ENCODE measurements around the gene VMA21. TPM values are rescaled to one million over a fixed set of nuclear protein-coding genes. Genes with fewer than 3 reads are reported as not detected.

The VMA21 gene
- total RNA-seq, 1 donor from 2014 or later: 47.3 TPM

Other genes starting within 250 kb of the VMA21 start
- not detected in 2 replicates for gene GPR50, start 220.6 kb upstream of the VMA21 start, total RNA-seq
- gene PASD1, start 166.5 kb downstream of the VMA21 start, total RNA-seq: not detected in 2 replicates

All from renal cortical epithelial cell (primary cell).